IMR-90 (cell line): ENCODE results near the gene MEF2B. TPM values are rescaled to one million over a fixed set of nuclear protein-coding genes. Genes with fewer than 3 reads are reported as not detected.

Source experiments
- ATAC-seq: fragments of 200-7000 bp; cut with Tn5 transposase; 2 replicates; pipeline ENCODE4 v1.9.1; 2020; ENCODE audit warnings: low read depth, mild to moderate bottlenecking, moderate library complexity
- BruUV-seq: library from RNA; stranded (reverse); fragments of 400-500 nt; replicated peaks from 2 replicates; lab custom pipeline; 2021; lab: Mats Ljungman, UMichigan
- CTCF ChIA-PET: fragments of 300-600 bp; formaldehyde crosslinking; extraction: SDS; loops from one replicate; lab custom pipeline; 2021; ENCODE audit warnings: antibody characterized with exemption; lab: Yijun Ruan, JAX
- POLR2A ChIA-PET: fragments of 300-600 bp; sonication (Branson Sonifier 250); formaldehyde crosslinking; loops from one replicate; lab custom pipeline; 2022; ENCODE audit warnings: antibody characterized with exemption; ENCODE audit not compliant: unreplicated experiment; lab: Charles Lee
- DNase-seq: peaks from one replicate; pipeline ENCODE4 v3.0.0; 2013
- H2AFZ ChIP-seq: replicated peaks from 2 replicates; pipeline ENCODE3; 2013; ENCODE audit warnings: low read length, mild to moderate bottlenecking; ENCODE audit not compliant: poor library complexity
- H2AK5ac ChIP-seq: 2 replicates; pipeline ENCODE4 v1.6.1; 2013; ENCODE audit warnings: low read depth, low read length, inconsistent platforms
- H2AK9ac ChIP-seq: replicated peaks from 2 replicates; pipeline ENCODE3; 2013; ENCODE audit warnings: mild to moderate bottlenecking, low read depth, low read length, moderate library complexity; ENCODE audit not compliant: poor library complexity
- H2BK120ac ChIP-seq: 2 replicates; pipeline ENCODE4 v1.6.1; 2013; ENCODE audit warnings: low read depth, low read length, inconsistent platforms
- H2BK15ac ChIP-seq: 3 replicates; pipeline ENCODE4 v1.6.1; 2013; ENCODE audit warnings: low read depth, low read length, inconsistent platforms
- H2BK20ac ChIP-seq: 2 replicates; pipeline ENCODE4 v1.6.1; 2013; ENCODE audit warnings: low read depth, mild to moderate bottlenecking, inconsistent platforms, low read length, moderate library complexity
- H2BK5ac ChIP-seq: 2 replicates; pipeline ENCODE4 v1.6.1; 2013; ENCODE audit warnings: mild to moderate bottlenecking, low read depth, low read length, inconsistent platforms; ENCODE audit not compliant: poor library complexity, severe bottlenecking
- H3K14ac ChIP-seq: replicated peaks from 2 replicates; pipeline ENCODE4 v1.6.1; 2013; ENCODE audit warnings: low read depth, low read length, inconsistent platforms
- H3K18ac ChIP-seq: 2 replicates; pipeline ENCODE4 v1.6.1; 2013; ENCODE audit warnings: low read depth, low read length, control low read depth
- H3K23ac ChIP-seq: 2 replicates; pipeline ENCODE4 v1.6.1; 2013; ENCODE audit warnings: low read depth, low read length, inconsistent platforms
- H3K27ac ChIP-seq: 2 replicates; pipeline ENCODE4 v1.5.1; 2013; ENCODE audit warnings: mild to moderate bottlenecking, control low read depth, low read length; ENCODE audit not compliant: insufficient read depth
- H3K27me3 ChIP-seq: 2 replicates; pipeline ENCODE4 v1.6.1; 2013; ENCODE audit warnings: low read length; ENCODE audit not compliant: control insufficient read depth, insufficient read depth
- H3K36me3 ChIP-seq: 2 replicates; pipeline ENCODE4 v1.6.1; 2013; ENCODE audit warnings: low read length, mixed read lengths; ENCODE audit not compliant: control insufficient read depth, insufficient read depth
- H3K4ac ChIP-seq: 2 replicates; pipeline ENCODE4 v1.6.1; 2013; ENCODE audit warnings: low read depth, low read length, inconsistent platforms
- H3K4me1 ChIP-seq: 2 replicates; pipeline ENCODE4 v1.6.1; 2013; ENCODE audit warnings: low read length, mixed read lengths; ENCODE audit not compliant: control insufficient read depth, insufficient read depth
- H3K4me2 ChIP-seq: 2 replicates; pipeline ENCODE4 v1.6.1; 2013; ENCODE audit warnings: low read depth, mild to moderate bottlenecking, control low read depth, low read length, moderate library complexity
- H3K4me3 ChIP-seq: 2 replicates; pipeline ENCODE4 v1.5.1; 2013; ENCODE audit warnings: low read depth, mild to moderate bottlenecking, control low read depth, low read length, moderate library complexity; ENCODE audit not compliant: insufficient read depth
- H3K56ac ChIP-seq: 2 replicates; pipeline ENCODE4 v1.6.1; 2013; ENCODE audit warnings: low read length, inconsistent platforms; ENCODE audit not compliant: insufficient read depth; ENCODE audit errors: extremely low read depth
- H3K79me1 ChIP-seq, 2 experiments: 2 replicates each; pipeline ENCODE4 v1.6.1; 2013; ENCODE audit warnings: low read length in 2 of 2, inconsistent platforms in 1 of 2, low read depth in 1 of 2
- H3K9ac ChIP-seq: 2 replicates; pipeline ENCODE4 v1.6.1; 2013; ENCODE audit warnings: low read depth, low read length, control low read depth
- H3K9me1 ChIP-seq: 2 replicates; pipeline ENCODE4 v1.6.1; 2013; ENCODE audit warnings: low read length, inconsistent platforms; ENCODE audit not compliant: insufficient read depth
- H3K9me3 ChIP-seq: 2 replicates; pipeline ENCODE4 v1.6.1; 2013; ENCODE audit warnings: low read length; ENCODE audit not compliant: control insufficient read depth, insufficient read depth
- H4K20me1 ChIP-seq: 2 replicates; pipeline ENCODE4 v1.6.1; 2013; ENCODE audit warnings: low read length, inconsistent platforms; ENCODE audit not compliant: insufficient read depth
- H4K5ac ChIP-seq: 2 replicates; pipeline ENCODE4 v1.6.1; 2013; ENCODE audit warnings: mild to moderate bottlenecking, low read depth, low read length, control low read depth
- H4K8ac ChIP-seq, 2 experiments: 2 replicates each; pipeline ENCODE4 v1.6.1; 2013; ENCODE audit warnings: low read depth in 2 of 2, low read length in 2 of 2, control low read depth in 1 of 2, inconsistent platforms in 1 of 2
- H4K91ac ChIP-seq: 2 replicates; pipeline ENCODE4 v1.6.1; 2013; ENCODE audit warnings: low read depth, low read length, inconsistent platforms; ENCODE audit not compliant: insufficient read depth
- RCOR1 ChIP-seq: IDR thresholded peaks from 2 replicates; pipeline ENCODE4 v1.6.1; 2012; ENCODE audit warnings: mild to moderate bottlenecking, low read length, improper control_type of control experiment; ENCODE audit not compliant: insufficient replicate concordance
- WGBS, 2 experiments: methylation state at CpG; one replicate each; pipeline versions ENCODE4 v1.1.5 to v1.1.7; 2013; ENCODE audit warnings: missing lambda C conversion rate in 2 of 2; ENCODE audit not compliant: insufficient read length in 1 of 2; ENCODE audit errors: extremely low coverage in 2 of 2; 5-methylcytosine and 5-hydroxymethylcytosine counted together
- dilution Hi-C: fragments of 300-500 bp; cut with HindIII; formaldehyde crosslinking; loops from one replicate; pipeline ENCODE4 v1.14.3; 2018; ENCODE audit warnings: low sequenced_read_pairs; ENCODE audit not compliant: unreplicated experiment
- in situ Hi-C: fragments of 300-500 bp; cut with MboI; formaldehyde crosslinking; loops from 3 replicates; pipeline ENCODE4 v1.14.3; 2019; ENCODE audit warnings: low sequenced_read_pairs, inconsistent platforms, mixed read lengths
- intact Hi-C: fragments of 100-400 bp; cut with micrococcal nuclease; formaldehyde crosslinking; loops from 2 replicates; pipeline ENCODE4 v1.10.0; 2022
- polyA plus RNA-seq, 3 experiments: library from polyadenylated mRNA; depleted of rRNA; stranded (reverse); fragments of >200 nt; gene quantifications; 2 replicates each; pipeline ENCODE4 v1.2.3, GENCODE V29; 2012; ENCODE audit warnings: low replicate concordance in 1 of 3
- total RNA-seq: library from RNA; depleted of rRNA; stranded (reverse); fragments of >200 nt; gene quantifications from 2 replicates; pipeline ENCODE4 v1.2.3, GENCODE V29; 2012

MEF2B gene
- total and polyA plus RNA-seq, 2 of the 4 experiments (the other 2 are of a cell fraction) = 0.18 to 0.94 TPM

DNA sequence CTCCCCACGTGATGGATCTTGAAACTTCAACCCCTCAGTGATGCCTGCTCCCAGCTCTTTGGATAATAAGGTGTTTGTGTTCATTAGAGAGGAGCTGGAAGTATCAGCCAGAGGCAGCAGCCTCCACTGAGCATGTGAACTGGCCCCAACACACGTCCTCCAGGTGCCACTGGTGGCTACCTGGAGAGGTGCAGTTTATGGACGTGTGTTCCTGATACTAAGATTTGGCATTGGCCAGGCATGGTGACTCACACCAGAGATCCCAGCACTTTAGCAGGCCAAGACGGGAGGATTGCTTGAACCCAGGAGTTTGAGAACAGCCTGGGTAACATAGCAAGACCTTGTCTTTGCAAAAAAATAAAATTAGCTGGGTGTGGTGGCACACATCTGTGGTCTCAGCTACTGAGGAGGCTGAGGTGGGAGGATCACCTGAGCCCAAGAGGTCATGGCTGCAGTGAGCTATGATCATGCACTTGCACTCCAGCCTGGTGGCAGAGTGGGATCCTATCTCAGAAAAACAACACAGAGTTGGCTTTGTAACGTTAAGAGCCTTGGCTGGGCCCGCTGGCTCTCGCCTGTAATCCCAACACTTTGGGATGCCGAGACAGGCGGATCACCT is 71.9 kb downstream of the MEF2B start:
- no peak for ATAC-seq
- dilution Hi-C loops = no loop called here
- Histone ChIP-seq H2BK20ac (no peak overlapping the region), H3K56ac (no peak overlapping the region), H2BK5ac (no peak overlapping the region), H3K36me3 (peaks cover 6% of the 10 kb centered on the region), H4K5ac (no peak overlapping the region), H3K9me1 (no peaks in the 10 kb centered on the region; the same call in 1 of the 2 replicates), H3K4me3 (no peak overlapping the region), H3K14ac (no peak overlapping the region), H3K4me2 (no peak overlapping the region), H3K9me3 (no peaks in the 10 kb centered on the region), H3K79me1 (no peaks in the 10 kb centered on the region), H2AK9ac (no peak overlapping the region), H3K27ac (no peak overlapping the region), H2AK5ac (no peak overlapping the region), H4K8ac (no peak overlapping the region), H2AFZ (no peak overlapping the region), H3K18ac (no peak overlapping the region), H3K27me3 (no peaks in the 10 kb centered on the region), H3K9ac (no peak overlapping the region), H2BK15ac (no peak overlapping the region), H2BK120ac (no peak overlapping the region), H3K4ac (no peak overlapping the region), H4K91ac (no peak overlapping the region), H3K23ac (no peak overlapping the region), H3K4me1 (no peaks in the 10 kb centered on the region), H4K20me1 (no peaks in the 10 kb centered on the region)
- ChIA-PET POLR2A (no interaction called here), CTCF (interaction anchor here (0.6 kb wide), 1 partner anchor 47 kb away, joined by 3 read pairs; no protein-coding TSS in a partner anchor)
- no peak for DNase-seq
- 71% methylated on average over 1 of the region's 9 CpGs; no CpG with 5 or more reads in 1 of the 2 experiments for WGBS, 2 experiments
- no TSS peak for BruUV-seq
- intact Hi-C loops = no loop called here
- in situ Hi-C loops = no loop called here
- no peak for TF ChIP-seq RCOR1
